Effector memory CD4-positive, alpha-beta T cell (primary cell): Measurements from ENCODE around the gene PKDCC.

Source experiments
- DNase-seq, 3 donors: peaks; one replicate each; pipeline ENCODE4 v3.0.0-alpha.2; 2020
- H3K27ac ChIP-seq: 2 replicates; pipeline ENCODE4 v1.7.0; 2013; ENCODE audit warnings: mild to moderate bottlenecking, low read length, moderate library complexity; ENCODE audit not compliant: insufficient read depth, poor library complexity, severe bottlenecking
- H3K27me3 ChIP-seq: replicated peaks from 2 replicates; pipeline ENCODE4 v1.7.0; 2013; ENCODE audit warnings: mild to moderate bottlenecking, low read length; ENCODE audit not compliant: insufficient read depth, control insufficient read depth, poor library complexity, severe bottlenecking
- H3K36me3 ChIP-seq: 2 replicates; pipeline ENCODE4 v1.7.0; 2013; ENCODE audit warnings: mild to moderate bottlenecking, low read length, moderate library complexity; ENCODE audit not compliant: control insufficient read depth, insufficient read depth
- H3K4me1 ChIP-seq: 2 replicates; pipeline ENCODE4 v1.7.0; 2013; ENCODE audit warnings: low read length, mild to moderate bottlenecking; ENCODE audit not compliant: control insufficient read depth, insufficient read depth, poor library complexity, severe bottlenecking
- H3K4me3 ChIP-seq: 2 replicates; pipeline ENCODE4 v1.7.0; 2013; ENCODE audit warnings: low read length, low read depth, mild to moderate bottlenecking; ENCODE audit not compliant: insufficient read depth, poor library complexity, severe bottlenecking
- H3K9me3 ChIP-seq: 2 replicates; pipeline ENCODE4 v1.7.0; 2013; ENCODE audit warnings: mild to moderate bottlenecking, low read length, moderate library complexity; ENCODE audit not compliant: control insufficient read depth

The PKDCC gene

DNA sequence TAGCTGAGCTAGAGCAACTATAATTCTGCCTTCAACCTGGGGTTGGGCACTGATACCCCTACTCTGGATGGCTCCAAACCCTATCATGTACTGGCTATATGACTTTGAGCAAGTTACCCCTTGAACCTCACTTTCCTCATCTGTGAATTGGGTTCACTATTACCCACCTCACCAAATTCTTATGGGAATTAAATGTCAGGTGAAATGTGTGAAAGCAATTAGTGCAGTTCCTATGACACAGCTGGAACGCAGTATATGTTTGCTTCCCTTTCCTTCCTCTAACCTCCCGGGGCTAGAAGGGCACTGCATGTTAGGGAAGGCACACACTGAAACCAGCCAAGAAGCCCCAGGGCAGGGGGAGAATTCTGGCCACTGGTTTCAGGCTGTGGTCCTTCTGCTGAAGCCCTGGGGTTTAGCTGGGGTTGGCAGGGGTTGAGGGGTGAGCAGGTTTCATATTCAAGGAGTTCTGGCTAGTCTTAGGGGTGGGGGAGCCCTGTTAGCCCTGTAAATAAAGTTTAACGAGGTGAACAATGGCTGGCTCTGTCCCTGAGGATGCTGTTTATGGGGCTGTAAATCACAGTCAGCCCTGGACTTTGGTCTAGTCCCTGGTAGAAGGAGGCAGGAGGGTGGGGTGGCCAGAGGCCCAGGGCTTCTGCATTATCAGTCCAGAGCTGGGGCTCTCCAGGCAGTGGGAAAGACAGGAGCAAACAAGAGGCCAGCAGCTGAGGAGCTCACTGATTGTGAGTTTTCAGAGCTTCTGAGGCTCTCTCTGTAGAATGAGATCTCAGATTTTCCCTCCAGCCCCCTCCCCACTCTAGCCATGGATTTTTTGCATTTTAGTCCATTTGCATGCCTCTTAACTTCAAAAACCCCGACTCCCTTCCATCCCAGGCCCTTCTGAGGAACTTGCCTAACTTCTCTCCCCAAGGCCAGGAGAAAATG is 8.0 kb downstream of the PKDCC start:
- no peaks in the 10 kb centered on the region for H3K9me3 ChIP-seq
- H3K4me1 ChIP-seq = no peaks in the 10 kb centered on the region
- H3K4me3 ChIP-seq = no peak overlapping the region
- H3K36me3 ChIP-seq = no peaks in the 10 kb centered on the region
- DNase-seq = no peak
- no peak overlapping the region for H3K27ac ChIP-seq
- no peaks in the 10 kb centered on the region for H3K27me3 ChIP-seq

DNA sequence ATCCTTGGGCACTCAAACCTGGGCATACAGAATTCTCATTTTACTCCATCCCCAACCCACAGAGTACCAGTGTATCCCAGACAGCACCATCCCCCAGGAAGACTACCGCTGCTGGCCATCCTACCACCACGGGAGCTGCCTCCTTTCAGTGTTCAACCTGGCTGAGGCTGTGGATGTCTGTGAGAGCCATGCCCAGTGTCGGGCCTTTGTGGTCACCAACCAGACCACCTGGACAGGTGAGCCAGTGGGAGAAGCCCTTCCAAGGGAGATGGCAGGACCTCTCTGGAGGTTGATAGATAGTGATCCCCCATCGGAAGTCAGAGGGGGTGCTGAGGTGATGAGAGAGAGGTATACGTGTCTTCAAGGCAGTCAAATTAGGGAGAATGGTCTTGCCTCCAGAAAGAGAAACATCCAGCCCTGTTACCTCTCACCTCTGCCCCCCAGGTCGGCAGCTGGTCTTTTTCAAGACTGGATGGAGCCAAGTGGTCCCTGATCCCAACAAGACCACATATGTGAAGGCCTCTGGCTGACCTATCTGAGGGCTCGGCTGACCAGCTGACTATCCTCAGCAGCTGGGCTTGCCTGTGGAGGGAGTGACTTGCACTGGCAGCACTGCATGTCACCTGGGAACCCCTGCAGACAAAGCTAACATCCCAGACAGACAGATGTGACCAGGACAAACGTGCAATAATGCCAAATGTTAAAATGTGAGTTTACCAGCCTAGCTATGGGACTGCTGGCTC is 9.5 kb downstream of the PKDCC start:
- no peaks in the 10 kb centered on the region for H3K9me3 ChIP-seq
- no peak for DNase-seq
- no peaks in the 10 kb centered on the region for H3K36me3 ChIP-seq
- no peaks in the 10 kb centered on the region for H3K27me3 ChIP-seq
- H3K4me3 ChIP-seq = no peak overlapping the region
- H3K27ac ChIP-seq = no peak overlapping the region
- no peaks in the 10 kb centered on the region for H3K4me1 ChIP-seq

DNA sequence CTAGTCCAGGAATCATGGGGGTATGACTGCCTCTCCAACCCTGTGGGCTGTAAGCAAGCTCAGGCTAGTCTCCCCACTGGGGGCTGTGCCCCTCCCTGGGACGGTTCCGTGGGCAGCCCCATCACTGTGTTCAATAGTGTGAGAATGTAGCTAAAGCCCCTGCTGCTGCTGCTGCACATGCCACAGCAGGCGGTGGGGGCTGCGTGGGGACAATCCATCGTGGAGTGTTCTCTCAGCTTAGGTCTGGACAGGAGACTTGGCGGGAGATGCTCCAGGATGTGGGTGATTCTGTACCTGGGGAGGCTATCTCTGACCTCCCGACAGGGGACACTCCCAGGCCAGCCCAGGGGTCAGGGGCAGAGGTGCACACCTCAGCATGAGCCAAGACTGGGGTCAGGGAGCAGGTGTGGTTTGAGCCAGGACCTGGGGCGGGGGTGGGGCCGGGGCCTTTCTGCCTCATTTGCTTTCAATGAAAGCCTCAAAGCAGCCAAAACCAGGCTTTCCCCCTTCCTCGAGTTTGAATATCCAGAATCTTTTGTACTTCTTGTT is 10.2 kb downstream of the PKDCC start:
- Histone ChIP-seq H3K4me1 (no peaks in the 10 kb centered on the region), H3K9me3 (no peaks in the 10 kb centered on the region), H3K4me3 (no peak overlapping the region), H3K27me3 (no peaks in the 10 kb centered on the region), H3K36me3 (no peaks in the 10 kb centered on the region), H3K27ac (no peak overlapping the region)
- no peak for DNase-seq

DNA sequence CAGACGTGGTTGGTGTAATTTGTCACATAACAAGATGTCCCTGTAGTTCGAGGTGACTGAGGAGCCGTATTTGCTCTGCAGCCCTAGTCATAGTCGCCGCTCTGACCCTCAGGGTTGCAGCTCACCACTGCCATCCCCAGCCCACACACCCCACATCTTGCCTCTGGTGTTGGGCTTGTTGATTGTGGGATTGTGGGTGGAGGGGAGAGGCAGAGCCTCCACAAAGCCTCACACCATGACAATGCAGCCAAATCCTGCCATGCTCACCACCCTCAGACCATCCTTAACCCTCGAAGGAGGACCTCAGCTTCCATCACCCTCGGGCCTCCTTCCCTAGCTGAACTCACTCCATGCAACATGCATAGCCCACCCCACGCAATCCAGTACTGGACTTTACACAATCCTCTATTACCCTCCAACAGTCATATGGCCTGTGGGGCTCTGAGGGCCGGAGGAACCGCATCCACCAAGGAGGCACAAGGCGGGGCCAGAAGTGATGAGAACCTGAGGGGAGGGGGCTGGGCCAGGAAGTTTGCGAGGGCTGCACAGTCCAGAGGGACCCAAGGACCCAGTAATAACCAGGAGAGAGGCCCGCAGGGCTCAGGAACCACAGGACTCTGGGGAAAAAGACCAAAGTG is 11.6 kb downstream of the PKDCC start:
- Histone ChIP-seq H3K4me1 (no peaks in the 10 kb centered on the region), H3K36me3 (no peaks in the 10 kb centered on the region), H3K27me3 (no peaks in the 10 kb centered on the region), H3K9me3 (no peaks in the 10 kb centered on the region), H3K27ac (no peak overlapping the region), H3K4me3 (no peak overlapping the region)
- no peak for DNase-seq

DNA sequence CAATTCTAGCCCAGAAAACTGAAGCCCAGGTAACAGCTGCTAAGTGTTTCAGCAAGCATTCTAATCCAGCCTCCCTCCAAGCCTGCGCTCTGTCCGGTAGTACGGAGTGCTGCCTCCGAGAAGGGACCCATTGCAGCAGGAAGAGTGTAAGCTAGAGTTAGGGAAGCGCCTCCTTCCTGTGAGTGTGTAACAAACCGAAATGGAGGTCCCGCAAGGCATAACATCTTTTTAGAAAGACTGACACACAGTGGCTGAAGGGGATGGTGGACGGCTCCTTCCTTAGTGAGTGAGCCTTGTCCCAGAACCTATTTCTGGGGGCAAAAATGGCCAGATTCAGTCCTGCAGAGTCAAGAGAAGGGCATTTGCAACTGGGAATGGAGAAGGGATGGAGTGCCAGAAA is 12.2 kb downstream of the PKDCC start:
- DNase-seq = no peak
- Histone ChIP-seq H3K9me3 (no peaks in the 10 kb centered on the region), H3K4me3 (no peak overlapping the region), H3K27me3 (no peaks in the 10 kb centered on the region), H3K36me3 (no peaks in the 10 kb centered on the region), H3K27ac (no peak overlapping the region), H3K4me1 (no peaks in the 10 kb centered on the region)

DNA sequence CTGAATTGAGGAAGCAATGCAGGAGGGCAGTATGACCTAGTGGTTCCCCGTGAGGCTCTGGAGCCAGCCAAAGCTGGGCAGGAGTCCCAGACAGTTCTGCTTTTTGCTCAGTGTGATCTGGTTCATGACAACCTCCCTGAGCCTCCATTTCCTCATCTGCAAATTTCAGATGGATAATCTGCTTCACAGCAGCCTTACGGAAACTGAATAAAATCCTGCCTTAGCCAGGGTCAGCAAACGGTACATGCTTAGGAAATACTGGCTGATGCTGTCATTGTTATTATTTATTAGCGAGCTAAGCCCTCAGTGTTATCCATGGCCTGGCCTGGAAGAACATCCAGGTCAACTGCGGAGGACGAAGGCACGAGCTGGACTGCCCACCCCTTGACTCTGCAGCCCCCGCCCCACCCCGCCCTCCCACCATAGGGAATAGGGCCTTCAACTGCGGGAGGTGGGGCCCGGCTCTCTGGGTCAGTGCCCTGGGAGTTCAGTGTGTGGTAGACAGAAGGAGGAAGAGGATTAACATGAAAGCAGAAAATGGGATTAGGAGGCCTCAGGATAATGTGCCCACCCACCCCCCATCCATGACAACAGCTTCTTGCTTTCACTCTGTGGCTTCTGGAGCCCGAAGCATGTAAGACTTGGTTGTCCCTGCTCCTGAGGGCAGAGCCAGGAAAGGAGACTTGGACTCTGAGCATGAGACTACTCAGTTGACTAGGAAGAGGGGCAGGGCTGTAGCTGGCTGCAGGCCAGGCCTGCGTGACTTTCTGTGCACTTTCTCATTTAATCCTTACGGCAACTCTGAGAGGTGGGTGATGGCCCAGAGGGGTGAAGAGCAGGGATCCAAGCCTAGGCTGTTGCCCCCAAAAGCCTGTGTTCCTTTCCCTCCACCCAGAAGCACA is 13.1 kb downstream of the PKDCC start:
- Histone ChIP-seq H3K27me3 (no peaks in the 10 kb centered on the region), H3K36me3 (no peaks in the 10 kb centered on the region), H3K4me1 (no peaks in the 10 kb centered on the region), H3K27ac (no peak overlapping the region), H3K4me3 (no peak overlapping the region), H3K9me3 (no peaks in the 10 kb centered on the region)
- no peak for DNase-seq

DNA sequence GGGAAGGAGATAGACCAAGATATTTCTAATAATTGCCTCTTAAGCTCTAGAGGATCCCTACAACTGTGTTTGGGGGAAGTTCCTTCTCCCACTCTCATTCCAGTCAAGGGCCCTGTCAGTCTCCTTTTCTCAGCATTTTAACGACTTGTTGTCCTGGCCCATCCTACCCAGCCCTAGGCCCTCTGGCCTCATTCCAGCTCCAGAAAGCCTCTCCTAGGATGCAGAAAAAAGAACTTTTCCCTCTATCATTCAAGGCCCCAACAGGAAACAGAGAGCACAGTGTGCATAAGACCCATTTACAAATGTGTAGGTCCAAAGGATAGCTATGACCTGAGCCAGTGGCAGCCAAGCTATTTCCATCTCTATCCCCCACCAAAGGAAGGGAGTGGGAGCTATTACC is 14.0 kb downstream of the PKDCC start:
- no peaks in the 10 kb centered on the region for H3K4me1 ChIP-seq
- H3K9me3 ChIP-seq = no peaks in the 10 kb centered on the region
- no peak for DNase-seq
- H3K4me3 ChIP-seq = no peak overlapping the region
- no peaks in the 10 kb centered on the region for H3K36me3 ChIP-seq
- no peaks in the 10 kb centered on the region for H3K27me3 ChIP-seq
- no peak overlapping the region for H3K27ac ChIP-seq

DNA sequence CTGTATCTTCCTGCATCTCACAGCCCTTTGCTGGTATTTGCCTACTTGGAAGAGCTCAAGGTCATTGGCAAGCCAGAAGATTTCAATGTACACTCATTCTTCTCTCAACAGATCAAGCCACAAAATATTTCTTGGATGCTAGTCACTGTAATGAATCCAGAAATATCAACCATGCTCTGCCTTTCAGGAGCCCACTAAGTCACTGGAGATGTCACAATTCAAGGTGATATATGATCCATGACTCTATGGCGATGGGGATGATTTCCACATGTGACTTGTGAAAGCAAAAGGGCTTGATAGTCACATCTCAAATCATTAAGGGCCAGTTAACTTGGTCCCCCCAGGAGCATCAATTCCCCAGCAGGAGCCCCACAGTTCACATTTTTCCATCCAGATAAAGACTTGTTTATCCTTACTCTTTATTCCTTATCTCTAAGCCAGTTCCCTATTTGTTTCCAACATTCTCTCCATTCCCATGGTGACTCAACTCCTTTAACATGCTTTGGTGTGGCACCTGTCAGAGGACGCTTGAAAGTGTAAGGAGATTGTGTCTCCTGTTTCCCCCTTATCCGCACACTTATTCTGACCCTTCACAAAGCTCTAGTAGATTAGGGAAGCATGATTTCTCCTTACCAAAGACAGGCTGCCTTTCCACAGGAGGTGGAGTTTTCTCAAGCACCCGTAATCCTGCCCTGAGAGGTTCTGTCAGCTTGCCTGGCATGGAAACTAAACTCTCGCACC is 15.8 kb downstream of the PKDCC start:
- H3K4me1 ChIP-seq = no peaks in the 10 kb centered on the region
- H3K4me3 ChIP-seq = no peak overlapping the region
- no peaks in the 10 kb centered on the region for H3K27me3 ChIP-seq
- no peak overlapping the region for H3K27ac ChIP-seq
- H3K36me3 ChIP-seq = no peaks in the 10 kb centered on the region
- no peaks in the 10 kb centered on the region for H3K9me3 ChIP-seq
- DNase-seq = no peak
